22Rv1 (cell line): Measurements from ENCODE around the gene FBXO42.
"Not testable (repeated sequence)": the region's sequence is repeated elsewhere in the genome, so short reads cannot be mapped to it uniquely, and the experiment has no call there.

Experiments
- H3K27ac ChIP-seq: fragments of 450-650 bp; 2 replicates; pipeline ENCODE4 v1.5.1; 2017
- ZFX ChIP-seq: fragments of 450-650 bp; IDR thresholded peaks from 2 replicates; pipeline ENCODE4 v1.6.1; 2017; ENCODE audit warnings: antibody characterized with exemption, borderline replicate concordance
- TF ChIP-seq, protein P1 (sequence below): fragments of 450-650 bp; IDR thresholded peaks from 2 replicates; pipeline ENCODE4 v1.5.1; 2017; ENCODE audit warnings: mild to moderate bottlenecking

Gene FBXO42

DNA sequence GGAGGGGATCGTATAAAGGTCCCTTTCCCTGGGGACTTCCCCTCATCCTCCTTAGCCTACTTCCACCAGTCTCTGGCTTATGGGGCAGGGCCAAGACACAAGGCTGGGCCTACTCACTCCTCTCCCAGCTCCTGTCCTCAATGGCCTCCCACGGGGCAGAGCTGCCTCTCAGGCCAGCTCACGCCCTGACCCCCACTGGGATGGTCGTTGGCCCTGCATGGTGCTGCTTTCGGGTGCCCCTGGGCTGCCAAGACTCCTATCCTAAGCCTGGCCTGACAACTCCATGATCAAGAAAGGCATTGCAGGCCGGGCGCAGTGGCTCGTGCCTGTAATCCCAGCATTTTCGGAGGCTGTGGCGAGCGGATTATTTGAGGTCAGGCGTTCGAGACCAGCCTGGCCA lies 121.5 kb downstream of the FBXO42 start:
- TF ChIP-seq ZFX: no peak
- TF ChIP-seq, protein P1, sequence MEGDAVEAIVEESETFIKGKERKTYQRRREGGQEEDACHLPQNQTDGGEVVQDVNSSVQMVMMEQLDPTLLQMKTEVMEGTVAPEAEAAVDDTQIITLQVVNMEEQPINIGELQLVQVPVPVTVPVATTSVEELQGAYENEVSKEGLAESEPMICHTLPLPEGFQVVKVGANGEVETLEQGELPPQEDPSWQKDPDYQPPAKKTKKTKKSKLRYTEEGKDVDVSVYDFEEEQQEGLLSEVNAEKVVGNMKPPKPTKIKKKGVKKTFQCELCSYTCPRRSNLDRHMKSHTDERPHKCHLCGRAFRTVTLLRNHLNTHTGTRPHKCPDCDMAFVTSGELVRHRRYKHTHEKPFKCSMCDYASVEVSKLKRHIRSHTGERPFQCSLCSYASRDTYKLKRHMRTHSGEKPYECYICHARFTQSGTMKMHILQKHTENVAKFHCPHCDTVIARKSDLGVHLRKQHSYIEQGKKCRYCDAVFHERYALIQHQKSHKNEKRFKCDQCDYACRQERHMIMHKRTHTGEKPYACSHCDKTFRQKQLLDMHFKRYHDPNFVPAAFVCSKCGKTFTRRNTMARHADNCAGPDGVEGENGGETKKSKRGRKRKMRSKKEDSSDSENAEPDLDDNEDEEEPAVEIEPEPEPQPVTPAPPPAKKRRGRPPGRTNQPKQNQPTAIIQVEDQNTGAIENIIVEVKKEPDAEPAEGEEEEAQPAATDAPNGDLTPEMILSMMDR: no peak

DNA sequence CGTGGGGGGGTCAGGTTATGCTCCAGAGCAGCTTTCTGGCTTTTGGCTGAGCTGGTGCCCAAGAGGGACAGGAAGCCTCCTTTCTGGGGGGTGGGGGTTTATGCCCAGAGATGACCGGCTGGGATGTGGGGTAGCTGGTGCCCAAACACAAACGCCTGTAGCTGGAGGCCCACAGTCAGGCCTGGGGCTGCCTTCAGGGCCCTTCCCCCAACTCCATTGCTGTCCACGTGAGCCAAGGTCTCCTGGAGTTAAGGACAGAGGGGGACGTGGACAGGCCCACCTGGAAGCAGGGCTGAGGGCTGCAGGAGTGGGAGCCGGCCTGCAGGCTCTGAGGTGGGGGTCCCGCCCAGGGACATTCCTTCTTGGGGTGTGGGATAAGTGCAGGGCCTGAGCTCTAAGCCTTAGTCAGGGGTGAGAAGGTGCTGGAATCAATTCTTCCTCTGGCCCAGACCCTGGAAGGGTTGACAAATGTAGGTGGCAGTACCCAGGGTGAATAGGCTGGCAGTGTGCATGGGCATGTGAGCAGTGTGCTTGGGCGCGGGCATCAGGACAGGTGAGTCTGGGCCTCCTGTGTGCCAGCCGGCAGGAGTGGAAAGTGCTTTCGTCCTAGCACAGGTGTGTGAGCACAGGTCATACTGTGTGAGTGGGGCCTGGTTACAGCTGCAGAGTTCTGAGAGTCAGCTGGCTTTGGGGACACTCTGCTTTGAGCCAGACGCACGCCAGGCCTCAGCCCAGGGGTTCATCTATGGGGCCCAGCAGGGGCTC lies 122.1 kb downstream of the FBXO42 start:
- TF ChIP-seq ZFX: no peak
- TF ChIP-seq, protein P1: no peak
- H3K27ac ChIP-seq: no peak overlapping the region

More for the DNA sequence above, 121.5 kb downstream of the FBXO42 start:
- H3K27ac ChIP-seq: no peak overlapping the region

- TF ChIP-seq, protein P1: no peak
- TF ChIP-seq ZFX: no peak
These were observed 125.6 kb downstream of the FBXO42 start for GRCh38 chr1:16226490-16227179.

DNA sequence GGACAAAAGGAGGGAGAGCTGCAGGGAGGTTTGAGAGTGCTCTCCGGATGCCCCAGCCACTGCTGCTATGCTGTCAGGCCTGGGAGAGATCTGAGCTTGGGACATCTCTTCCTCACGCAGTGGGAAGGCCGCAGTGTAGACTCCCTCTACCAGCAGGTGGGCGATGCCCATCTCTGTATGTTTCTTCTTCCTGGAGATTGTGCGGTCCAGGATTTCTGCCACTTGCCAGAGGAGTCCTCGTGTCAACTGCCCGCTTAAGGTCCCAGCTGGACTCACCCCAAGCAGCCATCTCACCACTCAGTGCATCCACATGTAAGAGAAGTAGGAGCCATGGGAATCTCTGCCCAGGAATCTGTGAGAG lies 126.2 kb downstream of the FBXO42 start:
- no peak overlapping the region for H3K27ac ChIP-seq
- TF ChIP-seq, protein P1: no peak
- no peak for TF ChIP-seq ZFX

More at GRCh38 chr1:16226490-16227179, 125.6 kb downstream of the FBXO42 start:
- no peak overlapping the region for H3K27ac ChIP-seq

DNA sequence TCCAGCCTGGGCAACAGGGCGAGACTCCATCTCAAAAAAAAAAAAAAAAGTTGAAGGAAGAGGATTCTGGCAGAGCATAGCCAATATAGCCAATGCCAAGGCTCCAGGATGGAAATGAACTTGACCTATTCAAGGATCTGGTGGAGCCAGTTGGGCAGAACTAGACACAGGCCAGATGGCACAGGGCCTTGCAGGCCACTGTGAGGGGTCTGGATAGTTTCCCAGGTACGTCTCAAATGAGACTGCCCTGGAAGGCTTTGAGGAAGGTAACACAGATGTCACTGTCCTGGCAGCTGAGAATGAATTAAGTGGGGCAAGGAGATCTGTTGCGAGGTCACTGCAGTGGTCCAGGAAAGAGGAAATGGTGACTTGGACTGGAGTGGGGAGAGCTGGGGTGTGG lies 127.8 kb downstream of the FBXO42 start:
- TF ChIP-seq, protein P1: no peak
- TF ChIP-seq ZFX: no peak

GRCh38 chr1:16222716-16223115 lies 129.6 kb downstream of the FBXO42 start:
- not testable (repeated sequence) for H3K27ac ChIP-seq

More for the DNA sequence above, 127.8 kb downstream of the FBXO42 start:
- no peak overlapping the region for H3K27ac ChIP-seq

DNA sequence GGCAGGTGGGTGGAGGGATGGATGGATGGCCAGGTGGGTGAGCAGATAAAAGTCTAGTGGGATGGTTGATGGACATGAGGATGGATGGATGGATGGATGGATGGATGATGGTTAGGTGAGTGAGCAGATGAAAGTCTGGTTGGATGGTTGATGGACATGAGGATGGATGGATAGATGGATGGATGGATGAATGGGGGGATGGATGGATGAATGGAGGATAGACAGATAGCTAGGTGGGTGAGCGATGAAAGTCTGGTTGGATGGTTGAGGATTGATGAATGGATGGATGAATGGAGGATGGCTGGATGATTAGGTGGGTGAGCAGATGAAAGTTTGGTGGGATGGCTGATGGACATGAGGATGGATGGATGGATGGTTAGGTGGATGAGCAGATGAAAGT lies 130.8 kb downstream of the FBXO42 start:
- TF ChIP-seq ZFX: no peak
- TF ChIP-seq, protein P1: no peak
- no peak overlapping the region for H3K27ac ChIP-seq
